ENCODE measurements around the gene KDELR3.

Gene KDELR3

GRCh38 chr22:38442967-38443627 is 24.8 kb upstream of the KDELR3 start:
- Histone ChIP-seq H3K27me3 (no peaks in the 10 kb centered on the region), H3K9me3 (no peaks in the 10 kb centered on the region), H3K36me3 (no peaks in the 10 kb centered on the region), H3K4me1 (no peaks in the 10 kb centered on the region), H3K4me3 (ENCODE audit: low read depth, low read length) (no peak overlapping the region)
- no peak for TF ChIP-seq CTCF (IDR thresholded peaks at IDR 0.05; ENCODE audit: low read depth, low read length)
- DNase-seq = no peak

- no peaks in the 10 kb centered on the region for H3K36me3 ChIP-seq
- no peak overlapping the region for H3K4me3 ChIP-seq (ENCODE audit: low read depth, low read length)
- no peak for TF ChIP-seq CTCF (IDR thresholded peaks at IDR 0.05; ENCODE audit: low read depth, low read length)
- DNase-seq = no peak
- no peaks in the 10 kb centered on the region for H3K27me3 ChIP-seq
- H3K4me1 ChIP-seq = no peaks in the 10 kb centered on the region
- no peaks in the 10 kb centered on the region for H3K9me3 ChIP-seq
Measured at GRCh38 chr22:38443628-38444521, 24.0 kb upstream of the KDELR3 start.

- Histone ChIP-seq H3K9me3 (no peaks in the 10 kb centered on the region), H3K27me3 (peaks cover under 1% of the 10 kb centered on the region; the same call in 1 of the 2 replicates), H3K4me1 (no peaks in the 10 kb centered on the region), H3K36me3 (no peaks in the 10 kb centered on the region), H3K4me3 (ENCODE audit: low read depth, low read length) (no peak overlapping the region)
- DNase-seq = no peak
- TF ChIP-seq CTCF (IDR thresholded peaks at IDR 0.05; ENCODE audit: low read depth, low read length) = no peak
Measured at GRCh38 chr22:38444783-38445182, 23.1 kb upstream of the KDELR3 start.

GRCh38 chr22:38446018-38446601 is 21.8 kb upstream of the KDELR3 start:
- TF ChIP-seq CTCF (IDR thresholded peaks at IDR 0.05; ENCODE audit: low read depth, low read length) = no peak
- H3K36me3 ChIP-seq = no peaks in the 10 kb centered on the region
- H3K4me1 ChIP-seq = no peaks in the 10 kb centered on the region
- no peak overlapping the region for H3K4me3 ChIP-seq (ENCODE audit: low read depth, low read length)
- DNase-seq = no peak
- peaks cover 12% of the 10 kb centered on the region for H3K27me3 ChIP-seq
- H3K9me3 ChIP-seq = no peaks in the 10 kb centered on the region

- H3K4me3 ChIP-seq (ENCODE audit: low read depth, low read length) = no peak overlapping the region
- no peaks in the 10 kb centered on the region for H3K9me3 ChIP-seq
- peaks cover 29% of the 10 kb centered on the region for H3K27me3 ChIP-seq
- no peak for TF ChIP-seq CTCF (IDR thresholded peaks at IDR 0.05; ENCODE audit: low read depth, low read length)
- H3K36me3 ChIP-seq = no peaks in the 10 kb centered on the region
- DNase-seq = no peak
- H3K4me1 ChIP-seq = no peaks in the 10 kb centered on the region
Measured at GRCh38 chr22:38448945-38449745, 18.8 kb upstream of the KDELR3 start.

Data from BE2C (cell line).